Measurements from ENCODE around the gene UPF3A.
"Not testable (repeated sequence)": the region's sequence is repeated elsewhere in the genome, so short reads cannot be mapped to it uniquely, and the experiment has no call there.

The UPF3A gene

GRCh38 chr13:114328034-114328433 is 46.6 kb downstream of the UPF3A start:
- POLR2A ChIA-PET: interaction anchor here (1.7 kb wide), 1 partner anchor 13 kb away, joined by 5 read pairs; no protein-coding TSS in a partner anchor
- no peak for TF ChIP-seq CTBP1 (IDR thresholded peaks at IDR 0.05; ENCODE audit: borderline replicate concordance)
- no peak for TF ChIP-seq TARDBP (IDR thresholded peaks at IDR 0.05)
- no peak for TF ChIP-seq ZNF384 (IDR thresholded peaks at IDR 0.05)
- TF ChIP-seq NFRKB (IDR thresholded peaks at IDR 0.05): no peak
- no peak for TF ChIP-seq FOXA1 (IDR thresholded peaks at IDR 0.05)
- TF ChIP-seq ARNT (IDR thresholded peaks at IDR 0.05): no peak
- no peak for TF ChIP-seq SUZ12 (IDR thresholded peaks at IDR 0.05)
- TF ChIP-seq, protein P1, sequence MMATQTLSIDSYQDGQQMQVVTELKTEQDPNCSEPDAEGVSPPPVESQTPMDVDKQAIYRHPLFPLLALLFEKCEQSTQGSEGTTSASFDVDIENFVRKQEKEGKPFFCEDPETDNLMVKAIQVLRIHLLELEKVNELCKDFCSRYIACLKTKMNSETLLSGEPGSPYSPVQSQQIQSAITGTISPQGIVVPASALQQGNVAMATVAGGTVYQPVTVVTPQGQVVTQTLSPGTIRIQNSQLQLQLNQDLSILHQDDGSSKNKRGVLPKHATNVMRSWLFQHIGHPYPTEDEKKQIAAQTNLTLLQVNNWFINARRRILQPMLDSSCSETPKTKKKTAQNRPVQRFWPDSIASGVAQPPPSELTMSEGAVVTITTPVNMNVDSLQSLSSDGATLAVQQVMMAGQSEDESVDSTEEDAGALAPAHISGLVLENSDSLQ (IDR thresholded peaks at IDR 0.05): no peak
- TF ChIP-seq BHLHE40 (IDR thresholded peaks at IDR 0.05; ENCODE audit: borderline replicate concordance): no peak
- no peak for TF ChIP-seq LEF1 (IDR thresholded peaks at IDR 0.05; ENCODE audit: borderline replicate concordance)
- no peak for TF ChIP-seq HDGF (IDR thresholded peaks at IDR 0.05; ENCODE audit: borderline replicate concordance)
- no peak for TF ChIP-seq FOXM1 (IDR thresholded peaks at IDR 0.05; ENCODE audit: borderline replicate concordance)
- no peak for TF ChIP-seq L3MBTL2 (conservative IDR thresholded peaks at IDR 0.05)
- no peak for TF ChIP-seq SP1 (IDR thresholded peaks at IDR 0.05)
- TF ChIP-seq FOXK2 (IDR thresholded peaks at IDR 0.05): no peak
- CTCF ChIA-PET: no interaction called here
- DNase-seq (ENCODE audit: extremely low spot score): no peak

GRCh38 chr13:114328595-114328994 is 47.2 kb downstream of the UPF3A start:
- ChIA-PET POLR2A (interaction anchor here (1.7 kb wide), 1 partner anchor 13 kb away, joined by 5 read pairs; no protein-coding TSS in a partner anchor), CTCF (no interaction called here)
- TF ChIP-seq HDGF (IDR thresholded peaks at IDR 0.05; ENCODE audit: borderline replicate concordance) (no peak), LEF1 (IDR thresholded peaks at IDR 0.05; ENCODE audit: borderline replicate concordance) (no peak)
- no peak for DNase-seq (ENCODE audit: extremely low spot score)

GRCh38 chr13:114330086-114330485 is 48.7 kb downstream of the UPF3A start:
- no peak for DNase-seq (ENCODE audit: extremely low spot score)
- POLR2A ChIA-PET: no interaction called here
- CTCF ChIA-PET: no interaction called here
- no peak for TF ChIP-seq ZNF384 (IDR thresholded peaks at IDR 0.05)
- no peak for TF ChIP-seq TARDBP (IDR thresholded peaks at IDR 0.05)
- TF ChIP-seq L3MBTL2 (conservative IDR thresholded peaks at IDR 0.05): no peak
- TF ChIP-seq NFRKB (IDR thresholded peaks at IDR 0.05): no peak
- TF ChIP-seq CTBP1 (IDR thresholded peaks at IDR 0.05; ENCODE audit: borderline replicate concordance): no peak
- no peak for TF ChIP-seq FOXA1 (IDR thresholded peaks at IDR 0.05)
- no peak for TF ChIP-seq LEF1 (IDR thresholded peaks at IDR 0.05; ENCODE audit: borderline replicate concordance)
- TF ChIP-seq SUZ12 (IDR thresholded peaks at IDR 0.05): no peak
- no peak for TF ChIP-seq HDGF (IDR thresholded peaks at IDR 0.05; ENCODE audit: borderline replicate concordance)
- TF ChIP-seq ARNT (IDR thresholded peaks at IDR 0.05): no peak
- no peak for TF ChIP-seq SP1 (IDR thresholded peaks at IDR 0.05)
- TF ChIP-seq FOXK2 (IDR thresholded peaks at IDR 0.05): no peak
- no peak for TF ChIP-seq BHLHE40 (IDR thresholded peaks at IDR 0.05; ENCODE audit: borderline replicate concordance)
- TF ChIP-seq ELF4 (IDR thresholded peaks at IDR 0.05): no peak

DNA sequence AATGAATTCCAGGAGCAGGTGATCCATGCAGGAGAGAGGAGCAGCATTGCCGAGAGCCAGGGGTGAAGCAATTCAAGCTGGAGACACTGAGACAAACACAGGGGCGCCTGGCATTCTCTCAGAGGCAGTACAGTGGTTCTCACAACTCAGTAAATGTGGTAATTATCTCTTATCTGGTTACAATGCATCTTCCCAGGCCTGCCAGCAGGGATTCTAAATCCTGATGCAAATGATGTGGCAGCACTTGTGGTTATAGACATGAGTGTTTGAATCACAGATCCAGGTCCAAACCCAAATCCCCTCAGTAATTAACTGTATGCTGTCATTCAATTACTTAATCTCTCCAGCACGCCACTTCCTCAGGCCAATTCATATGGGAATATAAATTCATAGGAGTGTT is 52.5 kb downstream of the UPF3A start:
- CTCF ChIA-PET; POLR2A ChIA-PET; DNase-seq (ENCODE audit: extremely low spot score): not testable (repeated sequence)

GRCh38 chr13:114334305-114335053 is 53.1 kb downstream of the UPF3A start:
- TF ChIP-seq LEF1 (IDR thresholded peaks at IDR 0.05; ENCODE audit: borderline replicate concordance) (no peak), ELF4 (IDR thresholded peaks at IDR 0.05) (no peak), FOXK2 (IDR thresholded peaks at IDR 0.05) (no peak), L3MBTL2 (conservative IDR thresholded peaks at IDR 0.05) (no peak), NFRKB (IDR thresholded peaks at IDR 0.05) (no peak), SUZ12 (IDR thresholded peaks at IDR 0.05) (no peak), ZNF384 (IDR thresholded peaks at IDR 0.05) (no peak), CTBP1 (IDR thresholded peaks at IDR 0.05; ENCODE audit: borderline replicate concordance) (no peak), BHLHE40 (IDR thresholded peaks at IDR 0.05; ENCODE audit: borderline replicate concordance) (no peak), FOXA1 (IDR thresholded peaks at IDR 0.05) (no peak), HDGF (IDR thresholded peaks at IDR 0.05; ENCODE audit: borderline replicate concordance) (no peak), FOXM1 (IDR thresholded peaks at IDR 0.05; ENCODE audit: borderline replicate concordance) (no peak), TARDBP (IDR thresholded peaks at IDR 0.05) (no peak), SP1 (IDR thresholded peaks at IDR 0.05) (no peak), ARNT (IDR thresholded peaks at IDR 0.05) (no peak)
- TF ChIP-seq, protein P1 (IDR thresholded peaks at IDR 0.05): no peak
- POLR2A ChIA-PET: no interaction called here
- CTCF ChIA-PET: interaction anchor here (0.9 kb wide), 1 partner anchor 18 kb away, joined by 3 read pairs; no protein-coding TSS in a partner anchor
- DNase-seq (ENCODE audit: extremely low spot score): no peak

DNA sequence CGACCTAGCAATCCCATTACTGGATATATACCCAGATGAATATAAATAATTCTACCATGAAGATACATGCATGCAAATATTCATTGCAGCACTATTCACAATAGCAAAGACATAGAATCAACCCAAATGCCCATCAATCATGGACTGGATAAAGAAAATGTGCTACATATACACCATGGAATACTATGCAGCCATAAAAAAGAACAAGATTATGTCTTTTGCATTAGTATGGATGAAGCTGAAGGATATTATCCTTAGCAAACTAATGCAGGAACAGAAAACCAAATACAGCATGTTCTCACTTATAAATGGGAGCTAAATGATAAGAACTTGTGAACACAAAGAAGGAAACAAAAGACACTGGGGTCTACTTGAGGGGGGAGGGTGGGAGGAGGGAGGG is 55.1 kb downstream of the UPF3A start:
- DNase-seq (ENCODE audit: extremely low spot score); POLR2A ChIA-PET; CTCF ChIA-PET: not testable (repeated sequence)

- ChIA-PET CTCF (no interaction called here), POLR2A (no interaction called here)
- DNase-seq (ENCODE audit: extremely low spot score): no peak
- no peak for TF ChIP-seq L3MBTL2 (conservative IDR thresholded peaks at IDR 0.05)
- no peak for TF ChIP-seq FOXM1 (IDR thresholded peaks at IDR 0.05; ENCODE audit: borderline replicate concordance)
- no peak for TF ChIP-seq ZNF384 (IDR thresholded peaks at IDR 0.05)
- TF ChIP-seq CTBP1 (IDR thresholded peaks at IDR 0.05; ENCODE audit: borderline replicate concordance): no peak
- TF ChIP-seq, protein P1 (IDR thresholded peaks at IDR 0.05): no peak
- TF ChIP-seq BHLHE40 (IDR thresholded peaks at IDR 0.05; ENCODE audit: borderline replicate concordance): no peak
- no peak for TF ChIP-seq ARNT (IDR thresholded peaks at IDR 0.05)
- TF ChIP-seq SP1 (IDR thresholded peaks at IDR 0.05): no peak
- no peak for TF ChIP-seq FOXA1 (IDR thresholded peaks at IDR 0.05)
- no peak for TF ChIP-seq ELF4 (IDR thresholded peaks at IDR 0.05)
- no peak for TF ChIP-seq FOXK2 (IDR thresholded peaks at IDR 0.05)
- TF ChIP-seq HDGF (IDR thresholded peaks at IDR 0.05; ENCODE audit: borderline replicate concordance): no peak
- TF ChIP-seq TARDBP (IDR thresholded peaks at IDR 0.05): no peak
- TF ChIP-seq NFRKB (IDR thresholded peaks at IDR 0.05): no peak
- no peak for TF ChIP-seq LEF1 (IDR thresholded peaks at IDR 0.05; ENCODE audit: borderline replicate concordance)
- TF ChIP-seq SUZ12 (IDR thresholded peaks at IDR 0.05): no peak
Observed at GRCh38 chr13:114338959-114339358, 57.6 kb downstream of the UPF3A start.
